ENCODE results near the gene DNAJC17.

DNAJC17 gene

DNA sequence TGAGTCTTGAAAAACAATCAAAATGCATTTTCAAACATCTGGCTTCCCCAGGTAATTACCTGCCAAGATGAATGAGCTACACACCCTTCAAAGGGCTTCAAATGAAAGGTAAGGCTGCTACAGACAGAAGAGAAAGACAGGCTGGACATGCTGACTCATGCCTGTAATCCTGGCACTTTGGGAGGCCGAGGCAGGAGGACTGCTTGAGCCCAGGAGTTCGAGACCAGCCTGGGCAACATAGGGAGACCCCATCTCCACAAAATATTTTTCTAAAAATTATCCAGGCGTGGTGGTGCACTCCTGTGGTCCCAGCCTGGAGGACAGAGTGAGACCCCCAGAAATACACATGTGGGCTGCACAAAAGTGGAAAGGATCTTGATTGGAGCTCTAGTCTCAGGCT lies 14.9 kb downstream of the DNAJC17 start:
- no peak for DNase-seq (ENCODE audit: low read depth in 2 of 3, low spot score in 2 of 3)

- no peak for DNase-seq (ENCODE audit: low read depth in 2 of 3, low spot score in 2 of 3)
Measured at GRCh38 chr15:40790718-40791117, 16.6 kb downstream of the DNAJC17 start.

DNA sequence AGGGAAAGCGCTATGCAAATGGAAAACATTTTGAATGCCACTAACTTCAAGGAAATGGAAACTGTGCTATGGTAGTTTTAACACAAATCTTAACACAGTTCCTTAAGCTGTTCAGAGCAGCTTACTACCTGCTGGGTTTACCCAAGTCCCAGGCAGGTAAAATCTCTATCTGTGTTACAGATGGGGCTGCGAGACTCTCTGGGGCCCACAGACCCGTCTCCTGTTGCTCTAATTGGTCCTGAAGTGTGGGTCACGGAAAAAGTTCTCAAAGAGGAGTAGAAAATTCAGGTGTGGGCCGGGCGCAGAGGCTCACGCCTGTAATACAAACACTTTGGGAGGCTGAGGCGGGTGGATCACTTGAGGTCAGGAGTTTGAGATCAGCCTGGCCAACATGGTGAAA lies 17.3 kb downstream of the DNAJC17 start:
- DNase-seq (ENCODE audit: low read depth in 2 of 3, low spot score in 2 of 3) = no peak

- no peak for DNase-seq (ENCODE audit: low read depth in 2 of 3, low spot score in 2 of 3)
Measured at GRCh38 chr15:40789119-40789518, 18.2 kb downstream of the DNAJC17 start.

DNA sequence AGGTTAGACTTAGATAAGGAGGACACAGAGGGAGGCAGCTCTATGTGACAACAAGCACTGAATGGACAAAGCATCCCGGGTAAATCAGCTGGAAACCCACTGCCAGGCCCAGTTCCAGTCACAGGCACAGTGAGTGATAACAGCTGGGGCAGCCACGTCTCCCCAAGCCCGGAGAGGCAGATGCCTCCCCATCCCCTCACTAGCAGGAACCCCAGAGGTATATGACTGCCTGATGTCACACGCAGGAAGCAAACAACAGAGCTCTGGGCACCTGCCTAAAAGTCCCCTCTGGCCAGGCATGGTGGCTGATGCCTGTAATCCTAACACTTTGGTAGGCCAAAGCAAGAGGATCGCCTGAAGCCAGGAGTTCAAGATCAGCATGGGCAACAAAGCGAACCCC lies 19.3 kb downstream of the DNAJC17 start:
- DNase-seq (ENCODE audit: low read depth in 2 of 3, low spot score in 2 of 3) = no peak

GRCh38 chr15:40787344-40787841 lies 19.9 kb downstream of the DNAJC17 start:
- DNase-seq (ENCODE audit: low read depth in 2 of 3, low spot score in 2 of 3) = peak in 2 of 3 experiments; percentile 29 to 33

DNA sequence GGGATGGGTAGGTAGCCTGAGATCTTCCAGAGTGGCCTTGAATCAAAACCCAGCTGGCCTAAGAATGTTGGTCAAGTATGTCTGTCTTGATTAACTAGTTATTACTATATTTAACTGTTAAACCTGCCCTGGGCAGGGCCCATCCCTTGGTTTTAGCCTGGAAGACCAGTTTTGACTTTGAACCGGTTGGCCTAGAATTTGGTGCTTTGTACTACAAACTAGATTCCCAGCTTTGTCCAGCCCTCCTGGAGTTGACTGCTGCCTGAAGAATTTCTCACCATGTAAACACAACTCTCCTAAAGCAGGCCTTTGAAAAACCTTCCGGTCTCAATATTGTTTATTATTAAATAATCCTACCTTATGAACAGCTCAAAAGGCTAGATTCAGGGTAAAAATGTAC lies 21.5 kb downstream of the DNAJC17 start:
- no peak for DNase-seq (ENCODE audit: low read depth in 2 of 3, low spot score in 2 of 3)

- DNase-seq (ENCODE audit: low read depth in 2 of 3, low spot score in 2 of 3) = no peak
Measured at GRCh38 chr15:40785164-40785563, 22.1 kb downstream of the DNAJC17 start.

DNA sequence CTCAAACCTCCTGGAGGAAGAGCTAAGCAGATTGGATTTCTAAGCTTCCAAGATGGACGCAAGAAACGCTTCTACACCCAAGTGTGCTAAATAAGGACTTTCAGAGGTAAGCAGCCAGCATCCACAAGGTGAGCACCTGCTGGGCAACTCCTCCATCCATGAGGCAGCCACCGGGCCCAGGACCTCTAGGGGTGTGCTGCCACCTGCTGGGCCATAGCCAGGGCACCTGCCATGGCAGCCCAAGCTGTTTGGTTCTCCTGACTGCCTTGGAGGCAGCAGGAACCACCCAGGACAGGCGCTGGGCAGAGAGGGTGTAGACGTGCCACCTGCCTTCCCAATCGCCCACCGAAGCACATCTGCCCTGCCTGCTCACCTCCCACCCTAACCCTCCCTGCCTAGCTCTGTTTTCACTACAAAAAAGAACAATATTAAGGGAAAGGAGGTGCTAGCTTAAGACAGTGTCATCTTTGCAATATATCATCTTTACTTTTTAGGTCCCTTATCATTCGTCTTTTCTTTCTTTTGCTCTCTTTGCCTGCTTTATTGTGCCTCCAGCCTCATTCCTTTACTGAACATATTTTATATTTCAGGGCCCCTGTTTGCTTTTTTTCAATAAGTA lies 24.6 kb downstream of the DNAJC17 start:
- peak; percentile 32 to 47 (median 43) for DNase-seq (ENCODE audit: low read depth in 2 of 3, low spot score in 2 of 3)

DNA sequence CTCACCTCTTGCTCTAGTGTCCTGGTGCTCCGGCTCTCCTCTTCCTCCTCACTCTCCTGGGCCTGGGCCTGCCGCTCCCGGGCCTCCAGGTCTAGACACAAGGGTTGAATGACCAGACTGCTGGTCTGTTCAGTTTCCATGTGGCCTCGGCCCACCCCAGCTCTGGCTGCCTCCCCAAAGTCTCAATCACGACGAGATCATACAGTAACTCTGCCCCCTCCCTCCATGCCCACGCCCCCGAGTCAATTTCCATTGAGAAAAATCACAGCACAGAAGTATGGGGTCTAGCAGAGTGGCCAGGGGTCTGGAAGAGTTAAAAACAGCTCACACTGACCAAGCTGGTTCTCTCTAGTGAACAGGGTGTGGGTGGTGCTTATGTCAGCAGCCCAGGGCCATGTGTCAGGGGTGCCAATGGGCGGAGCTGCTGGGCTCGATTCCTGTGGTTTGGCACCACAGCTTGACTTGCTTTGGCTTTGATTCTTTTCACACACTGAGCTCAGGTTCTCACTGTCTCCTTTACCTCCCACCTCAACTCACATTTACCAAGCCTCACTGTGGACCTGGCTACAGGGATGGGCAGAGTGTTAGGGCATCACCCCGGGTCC lies 30.6 kb downstream of the DNAJC17 start:
- no peak for DNase-seq (ENCODE audit: low read depth in 2 of 3, low spot score in 2 of 3)

- no peak for DNase-seq (ENCODE audit: low read depth in 2 of 3, low spot score in 2 of 3)
Measured at GRCh38 chr15:40775740-40776536, 31.3 kb downstream of the DNAJC17 start.

DNA sequence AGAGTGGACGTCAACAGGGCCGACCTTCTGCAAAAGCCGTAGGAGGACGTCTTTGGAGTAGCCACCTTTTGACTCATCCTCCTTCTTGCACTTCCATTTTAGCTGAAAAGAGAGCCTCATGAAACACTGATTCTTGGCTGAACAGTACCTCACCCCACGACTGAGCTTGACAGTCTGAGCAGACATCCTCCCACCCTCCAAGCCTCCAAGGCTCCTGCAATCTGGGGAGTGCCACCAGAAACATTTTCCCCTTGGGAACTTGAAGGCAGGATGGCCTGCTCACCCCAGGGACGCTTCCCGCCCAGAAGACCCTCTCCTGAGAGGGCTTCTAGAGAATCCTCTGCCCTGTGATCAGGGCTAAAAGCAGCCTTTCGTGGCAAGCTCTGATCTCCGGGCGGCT lies 32.3 kb downstream of the DNAJC17 start:
- DNase-seq (ENCODE audit: low read depth in 2 of 3, low spot score in 2 of 3) = no peak

DNA sequence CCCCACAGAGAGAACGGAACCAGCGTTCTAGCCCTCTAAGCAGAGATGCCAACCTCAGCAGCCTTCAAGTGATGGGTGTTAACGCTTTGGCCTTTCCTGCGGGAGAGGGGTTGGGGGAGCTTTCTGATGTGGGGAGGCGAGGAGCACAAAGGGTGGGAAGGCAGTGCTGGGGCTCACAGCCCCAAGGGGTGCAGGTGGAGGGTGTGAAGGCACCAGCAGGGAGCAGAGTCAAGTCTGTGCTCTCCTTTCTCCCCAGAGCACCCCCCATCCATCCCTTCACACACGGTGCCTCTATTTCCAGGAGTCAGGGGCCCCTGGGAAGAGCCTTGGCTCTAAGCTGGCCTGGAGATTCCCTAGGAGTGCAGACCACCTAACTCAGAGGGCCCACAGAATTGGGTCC lies 33.4 kb downstream of the DNAJC17 start:
- DNase-seq (ENCODE audit: low read depth in 2 of 3, low spot score in 2 of 3) = no peak

GRCh38 chr15:40773496-40773895 lies 33.8 kb downstream of the DNAJC17 start:
- DNase-seq (ENCODE audit: low read depth in 2 of 3, low spot score in 2 of 3) = no peak

DNA sequence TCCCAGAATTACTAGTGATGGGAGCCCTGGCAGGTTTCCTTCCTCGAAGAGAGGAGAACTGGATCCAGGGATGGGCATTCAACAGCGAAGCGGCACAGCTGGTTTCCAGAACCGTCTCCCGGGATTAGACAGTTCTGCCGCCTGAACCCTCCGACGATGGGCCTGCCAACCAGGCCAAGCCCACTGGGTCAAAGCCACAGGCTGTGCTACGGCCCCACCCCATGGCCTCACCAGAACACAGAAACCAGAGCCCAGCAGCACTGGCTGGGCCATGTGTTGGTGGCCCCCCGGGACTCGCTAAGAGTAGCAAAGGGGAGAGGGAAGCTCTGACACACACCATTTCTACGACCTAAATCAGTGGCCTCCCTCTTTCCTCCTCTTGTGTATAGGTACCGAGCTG lies 35.3 kb downstream of the DNAJC17 start:
- no peak for DNase-seq (ENCODE audit: low read depth in 2 of 3, low spot score in 2 of 3)

DNA sequence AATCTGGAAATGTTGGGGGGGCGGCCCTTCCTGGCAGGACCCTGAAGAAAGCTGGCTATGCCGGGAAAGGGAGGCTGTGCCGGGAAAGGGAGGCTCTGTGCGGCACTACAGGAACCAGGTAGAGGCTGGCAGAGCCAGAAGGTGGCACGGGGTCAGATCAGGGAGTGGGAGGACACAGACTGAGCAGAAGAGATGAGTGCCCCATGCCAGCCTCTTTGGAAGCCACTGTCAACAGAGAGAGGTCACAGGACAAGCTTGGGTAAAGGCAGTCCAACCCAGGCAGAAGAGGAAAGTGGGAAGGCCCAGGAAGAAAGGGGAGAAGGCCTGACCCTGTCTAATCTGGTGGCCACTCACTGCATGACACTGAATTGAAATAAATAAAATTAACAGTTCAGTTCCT lies 36.0 kb downstream of the DNAJC17 start:
- DNase-seq (ENCODE audit: low read depth in 2 of 3, low spot score in 2 of 3) = no peak

DNA sequence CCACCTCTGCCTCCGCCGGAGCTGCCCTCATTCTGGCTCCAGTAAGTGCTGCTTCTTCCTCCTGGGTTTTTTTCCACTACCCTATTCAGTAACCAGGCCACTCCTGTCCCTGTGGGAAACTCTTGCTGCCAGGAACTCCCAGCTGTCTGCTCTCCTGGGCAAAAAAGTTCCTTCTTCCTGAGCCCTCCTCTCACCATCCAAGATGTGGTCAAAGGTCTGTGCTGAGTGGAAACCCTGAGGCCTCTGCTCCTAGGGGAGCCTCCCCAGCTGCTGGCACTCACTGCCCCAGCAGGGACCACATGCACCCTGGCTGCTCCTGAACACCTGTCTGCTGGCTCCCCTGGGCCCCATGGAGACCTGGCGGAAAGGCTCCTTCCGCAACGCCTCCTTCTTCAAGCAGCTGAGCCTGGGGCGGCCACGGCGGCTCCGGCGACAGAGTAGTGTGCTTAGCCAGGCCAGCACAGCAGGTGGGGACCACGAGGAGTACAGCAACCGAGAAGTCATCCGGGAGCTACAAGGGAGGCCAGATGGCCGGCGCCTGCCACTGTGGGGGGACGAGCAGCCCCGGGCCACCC lies 37.0 kb downstream of the DNAJC17 start:
- no peak for DNase-seq (ENCODE audit: low read depth in 2 of 3, low spot score in 2 of 3)

DNA sequence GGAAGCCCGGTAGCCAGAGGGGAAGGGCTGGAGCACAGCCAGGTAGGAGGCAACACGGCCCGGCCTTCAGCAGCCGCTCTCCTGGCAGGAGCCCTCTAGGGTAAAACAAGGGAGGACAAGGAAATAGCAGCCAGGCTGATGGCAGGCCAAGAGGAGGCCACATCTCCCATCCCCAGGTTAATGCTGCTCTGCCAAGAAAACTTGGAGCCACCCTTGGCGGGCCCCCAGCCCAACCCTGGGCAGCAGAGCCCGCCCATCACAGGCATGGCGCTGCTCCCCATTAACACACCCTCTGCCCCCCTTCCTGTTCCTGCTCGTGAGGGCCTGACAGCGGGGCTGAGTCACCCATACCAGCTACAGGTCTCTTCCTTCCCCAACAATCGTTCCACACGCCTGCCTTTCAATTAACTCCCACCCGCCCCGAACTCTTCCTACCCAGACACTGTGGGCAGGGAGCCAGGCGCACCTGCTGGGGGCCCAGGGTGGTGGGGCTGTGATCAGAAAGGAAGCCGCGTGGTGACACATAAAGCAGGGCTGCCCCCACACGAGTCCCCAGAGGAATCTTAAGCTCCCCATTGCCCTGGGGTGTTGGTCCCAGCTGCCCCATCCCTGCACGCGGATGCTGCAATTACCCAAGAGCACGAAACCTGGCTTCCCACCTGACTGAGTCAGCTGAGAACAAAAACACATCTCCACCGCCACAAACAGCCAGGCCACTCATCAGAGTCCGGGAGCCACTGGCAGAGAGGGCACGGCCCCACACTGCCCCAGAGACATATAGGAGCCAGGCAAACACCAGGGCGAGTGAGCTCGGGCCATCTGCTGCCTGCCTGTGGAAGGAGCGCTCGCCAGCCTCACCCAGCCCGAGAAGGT lies 37.8 kb downstream of the DNAJC17 start, which contains the start of gene C15orf62:
Gene C15orf62 (plus strand): TSS at position 707 of the 873 bp plus-strand sequence. CDS start 516 bp downstream, outside the sequence.
- DNase-seq (ENCODE audit: low read depth in 2 of 3, low spot score in 2 of 3) = peak; percentile 23 to 40 (median 36)

- DNase-seq (ENCODE audit: low read depth in 2 of 3, low spot score in 2 of 3) = no peak
Measured at GRCh38 chr15:40768521-40769273, 38.6 kb downstream of the DNAJC17 start.

All from activated CD8-positive, alpha-beta memory T cell treated with anti-CD3 and anti-CD28 coated beads for 48 hours (primary cell).